Muscle of back (tissue), 11 donors: ENCODE results near the gene CAMK2B. TPM values are rescaled to one million over a fixed set of nuclear protein-coding genes. Genes with fewer than 3 reads are reported as not detected.
"Not testable (repeated sequence)": the region's sequence is repeated elsewhere in the genome, so short reads cannot be mapped to it uniquely, and the experiment has no call there.

Experiments used
- DNase-seq, 3 donors: peaks; one replicate each; pipeline versions ENCODE4 v3.0.0 to v3.0.0-alpha.2; 2013
- polyA plus RNA-seq, 10 donors: library from polyadenylated mRNA; unstranded; fragments of 120-200 nt; gene quantifications; one replicate each; pipeline ENCODE4 v1.2.1, GENCODE V29; 2013; ENCODE audit not compliant: insufficient read length in 10 of 10

CAMK2B gene
- polyA plus RNA-seq, 10 donors: 4.0 to 19.0 (median 12.2) TPM

DNA sequence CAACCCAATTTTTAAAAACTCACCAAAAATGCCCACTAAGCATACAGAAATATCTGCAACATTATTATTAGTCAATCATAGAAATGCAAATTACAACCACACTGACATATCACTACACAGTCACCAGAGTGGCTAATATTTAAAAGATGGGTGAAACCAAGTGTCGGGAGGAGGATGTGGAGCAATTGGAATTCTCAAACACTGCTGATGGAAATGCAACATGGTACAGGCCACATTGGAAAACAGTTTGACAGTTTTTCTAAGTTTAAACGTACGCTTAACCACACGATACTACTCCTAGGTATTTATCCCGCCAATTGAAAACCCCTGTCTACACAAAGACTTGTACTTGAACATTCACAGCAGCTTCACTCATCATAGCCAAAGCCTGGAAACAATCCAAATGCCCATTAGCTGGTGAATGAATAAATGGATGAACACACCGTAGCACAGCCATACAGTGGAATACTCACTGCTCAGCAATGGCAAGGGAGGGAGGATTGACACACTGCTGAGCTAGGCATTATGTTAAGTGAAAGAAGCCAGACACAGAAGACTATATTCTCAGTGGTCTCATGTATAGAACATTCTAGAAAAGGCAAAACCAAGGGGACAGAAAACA lies 152.5 kb downstream of the CAMK2B start:
- no peak for DNase-seq

DNA sequence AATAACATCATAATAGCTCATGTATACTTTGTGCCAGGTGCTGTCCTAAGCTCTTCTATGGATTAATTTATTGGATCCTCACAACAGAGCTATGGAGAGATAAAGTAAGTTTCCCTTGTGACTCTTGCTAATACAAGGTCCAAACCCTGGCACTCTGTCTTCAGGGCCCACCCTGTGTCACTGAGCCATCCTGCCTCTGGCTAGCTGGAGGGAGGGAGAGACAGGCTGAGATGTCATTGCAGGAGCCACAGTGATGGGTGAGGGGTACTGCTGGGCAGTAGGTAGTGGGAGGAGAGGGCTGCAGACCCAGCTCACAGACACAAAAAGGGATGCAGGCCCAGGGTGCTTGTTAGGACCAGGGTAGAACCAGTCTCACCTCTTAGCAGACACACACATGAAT lies 153.0 kb downstream of the CAMK2B start:
- no peak for DNase-seq

DNA sequence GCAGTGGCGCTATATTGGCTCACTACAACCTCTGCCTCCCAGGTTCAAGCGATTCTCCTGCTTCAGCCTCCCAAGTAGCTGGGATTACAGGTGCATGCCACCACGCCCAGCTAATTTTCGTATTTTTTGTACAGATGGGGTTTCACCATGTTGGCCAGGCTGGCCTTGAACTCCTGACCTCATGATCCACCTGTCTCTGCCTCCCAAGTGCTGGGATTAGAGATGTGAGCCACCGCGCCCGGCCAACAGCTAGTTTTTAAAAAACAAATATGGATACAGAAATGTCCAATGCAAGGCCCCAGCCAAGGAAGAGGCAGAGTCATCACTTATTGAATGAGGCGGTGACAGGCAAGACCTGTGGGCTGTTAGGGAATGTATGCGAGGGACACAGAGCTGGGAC lies 153.5 kb downstream of the CAMK2B start:
- not testable (repeated sequence) for DNase-seq

- DNase-seq: no peak
Observed at GRCh38 chr7:44167920-44168319, 157.5 kb downstream of the CAMK2B start.

Other genes with a start within 250 kb of the CAMK2B start
- gene POLM, start 243.1 kb downstream of the CAMK2B start, polyA plus RNA-seq: 10 to 100 TPM in 9 of 10 donors, 1 to 10 TPM in 1; 9.3 to 18.8 (median 11.3) TPM
- gene AEBP1, start 221.2 kb downstream of the CAMK2B start, polyA plus RNA-seq: 100 to 1,000 TPM in 4 of 10 donors, 10 to 100 TPM in 6; 58.9 to 135 (median 84.9) TPM
- gene POLD2, start 202.0 kb downstream of the CAMK2B start, polyA plus RNA-seq: 10 to 100 TPM; 61.0 to 89.1 (median 77.6) TPM
- 10 to 100 TPM in 1 of 10 donors, 1 to 10 TPM in 9; 2.4 to 11.2 (median 5.4) TPM for gene MYL7, start 184.3 kb downstream of the CAMK2B start, polyA plus RNA-seq
- gene GCK, start 136.2 kb downstream of the CAMK2B start, polyA plus RNA-seq: 1 to 10 TPM; 2.5 to 4.8 (median 4.0) TPM
- gene YKT6, start 124.6 kb downstream of the CAMK2B start, polyA plus RNA-seq: 10 to 100 TPM; 62.1 to 80.3 (median 68.6) TPM
- gene NUDCD3, start 165.1 kb upstream of the CAMK2B start, polyA plus RNA-seq: 10 to 100 TPM; 56.4 to 82.5 (median 70.5) TPM
- under 1 TPM; 0.04 to 0.33 (median 0.11) TPM for gene NPC1L1, start 215.7 kb upstream of the CAMK2B start, polyA plus RNA-seq
- gene DDX56, start 248.3 kb upstream of the CAMK2B start, polyA plus RNA-seq: 10 to 100 TPM; 43.4 to 64.4 (median 48.4) TPM